Suppressor macrophage (primary cell): ENCODE measurements around the gene ZCCHC4.
"Not testable (repeated sequence)": the region's sequence is repeated elsewhere in the genome, so short reads cannot be mapped to it uniquely, and the experiment has no call there.

Source experiments
- DNase-seq, 4 experiments: peaks; one replicate each; pipeline ENCODE4 v3.0.0-alpha.2; 2020 to 2022

Gene ZCCHC4

GRCh38 chr4:25321703-25322102, 9.1 kb downstream of the ZCCHC4 start:
- no peak for DNase-seq

GRCh38 chr4:25328463-25328862, 15.9 kb downstream of the ZCCHC4 start:
- not testable (repeated sequence) for DNase-seq

- DNase-seq: no peak
These were observed 17.8 kb downstream of the ZCCHC4 start for GRCh38 chr4:25330335-25330734.

GRCh38 chr4:25330905-25331808, 18.6 kb downstream of the ZCCHC4 start:
- peak in 3 of 4 experiments; percentile 12 to 30 (median 15) for DNase-seq

GRCh38 chr4:25343671-25344070, 31.1 kb downstream of the ZCCHC4 start:
- DNase-seq: no peak

GRCh38 chr4:25345744-25346143, 33.2 kb downstream of the ZCCHC4 start:
- no peak for DNase-seq

- DNase-seq: peak in 2 of 4 experiments; percentile 14 to 17
These were observed 34.3 kb downstream of the ZCCHC4 start for GRCh38 chr4:25346913-25347312.

- no peak for DNase-seq
These were observed 34.9 kb downstream of the ZCCHC4 start for GRCh38 chr4:25347473-25347872.

- DNase-seq: no peak
These were observed 35.4 kb downstream of the ZCCHC4 start for GRCh38 chr4:25347971-25348370.

- DNase-seq: no peak
These were observed 38.0 kb downstream of the ZCCHC4 start for GRCh38 chr4:25350561-25350960.

GRCh38 chr4:25351777-25352416, 39.3 kb downstream of the ZCCHC4 start:
- no peak for DNase-seq

GRCh38 chr4:25356068-25356467, 43.5 kb downstream of the ZCCHC4 start:
- DNase-seq: no peak

GRCh38 chr4:25358515-25359275, 46.1 kb downstream of the ZCCHC4 start:
- DNase-seq: no peak

- no peak for DNase-seq
These were observed 48.7 kb downstream of the ZCCHC4 start for GRCh38 chr4:25361253-25361652.

- peak; percentile 34 to 77 (median 64) for DNase-seq
These were observed 54.5 kb downstream of the ZCCHC4 start for GRCh38 chr4:25367004-25367621.

- no peak for DNase-seq
These were observed 55.3 kb downstream of the ZCCHC4 start for GRCh38 chr4:25367877-25368276.

- no peak for DNase-seq
These were observed 55.7 kb downstream of the ZCCHC4 start for GRCh38 chr4:25368315-25368714.

GRCh38 chr4:25370242-25370641, 57.7 kb downstream of the ZCCHC4 start:
- DNase-seq: no peak

GRCh38 chr4:25372549-25372948, 60.0 kb downstream of the ZCCHC4 start:
- DNase-seq: not testable (repeated sequence)

GRCh38 chr4:25376754-25377571, 64.4 kb downstream of the ZCCHC4 start, which contains the start of gene ANAPC4:
Gene ANAPC4, plus strand, starts transcription at chr4:25377263. Its CDS starts 165 bp downstream, at chr4:25377428.
- DNase-seq: peak; percentile 95 to 98 (median 96)
